ENCODE data around the gene SUCLA2. TPM values are rescaled to one million over a fixed set of nuclear protein-coding genes. Genes with fewer than 3 reads are reported as not detected.

Gene SUCLA2
- total and polyA plus RNA-seq, 2 donors (not counting 1 experiment from before 2014, with no cell fraction given), result 15.9 to 33.7 TPM

GRCh38 chr13:47904891-47905290, 96.2 kb downstream of the SUCLA2 start:
- H3K9ac ChIP-seq (ENCODE audit: low read length), result no peak overlapping the region
- H3K4me1 ChIP-seq (ENCODE audit: control insufficient read depth in 2 of 2, insufficient read depth in 2 of 2, low read length in 2 of 2), result no peaks in the 10 kb centered on the region
- intact Hi-C loops (cut with micrococcal nuclease), result no loop called here
- ChIA-PET CTCF (interaction anchor here (0.7 kb wide), 1 partner anchor 944 kb away, joined by 3 read pairs; no protein-coding TSS in a partner anchor), POLR2A (no interaction called here)
- no peaks in the 10 kb centered on the region for H3K4me1 Mint-ChIP-seq
- H3K36me3 ChIP-seq (replicated peaks in 1 of 2; ENCODE audit: control extremely low read depth in 1 of 2, control insufficient read depth in 1 of 2, extremely low read depth in 1 of 2, insufficient read depth in 2 of 2, low read length in 1 of 2), result no peaks in the 10 kb centered on the region
- no peak for DNase-seq
- ATAC-seq (ENCODE audit: low read depth), result no peak
- H3K9me3 ChIP-seq (ENCODE audit: control extremely low read depth in 1 of 3, control insufficient read depth in 2 of 3, insufficient read depth in 1 of 3, low read length in 2 of 3), result peaks cover 0 to 7% (median 2%) of the 10 kb centered on the region in 3 donors
- no peaks in the 10 kb centered on the region for H3K9me3 Mint-ChIP-seq (ENCODE audit: insufficient read depth)
- H3K4me3 ChIP-seq (ENCODE audit: control extremely low read depth in 1 of 5, extremely low read depth in 1 of 5, insufficient read depth in 1 of 5, low read depth in 2 of 5, low read length in 4 of 5), result no peak overlapping the region
- H4K20me1 ChIP-seq (ENCODE audit: control insufficient read depth, insufficient read depth, low read length, poor library complexity, severe bottlenecking), result no peaks in the 10 kb centered on the region
- H2AFZ ChIP-seq (ENCODE audit: insufficient read depth, low read depth, low read length, poor library complexity, severe bottlenecking), result no peak overlapping the region
- no peaks in the 10 kb centered on the region for H3K27me3 ChIP-seq (replicated peaks in 1 of 4; ENCODE audit: control extremely low read depth in 1 of 4, control insufficient read depth in 3 of 4, insufficient read depth in 4 of 4, low read length in 3 of 4)
- TF ChIP-seq EZH2 (IDR thresholded peaks at IDR 0.05; ENCODE audit: borderline replicate concordance, insufficient read depth, low read depth, low read length, poor library complexity, severe bottlenecking), result no peak
- TF ChIP-seq CTCF (IDR thresholded peaks at IDR 0.05), result no peak
- no peaks in the 10 kb centered on the region for H3K27me3 Mint-ChIP-seq
- no peaks in the 10 kb centered on the region for H3K79me2 ChIP-seq (ENCODE audit: control insufficient read depth, insufficient read depth, low read length)
- no peak overlapping the region for H3K4me2 ChIP-seq (replicated peaks; ENCODE audit: low read depth, low read length, poor library complexity, severe bottlenecking)
- no CpG with 5 or more reads among the region's 1 CpG for WGBS (ENCODE audit: insufficient coverage)
- no peak overlapping the region for H3K4me3 Mint-ChIP-seq
- H3K27ac ChIP-seq (ENCODE audit: low read length in 2 of 2), result no peak overlapping the region
- no peak overlapping the region for H3K27ac Mint-ChIP-seq

DNA sequence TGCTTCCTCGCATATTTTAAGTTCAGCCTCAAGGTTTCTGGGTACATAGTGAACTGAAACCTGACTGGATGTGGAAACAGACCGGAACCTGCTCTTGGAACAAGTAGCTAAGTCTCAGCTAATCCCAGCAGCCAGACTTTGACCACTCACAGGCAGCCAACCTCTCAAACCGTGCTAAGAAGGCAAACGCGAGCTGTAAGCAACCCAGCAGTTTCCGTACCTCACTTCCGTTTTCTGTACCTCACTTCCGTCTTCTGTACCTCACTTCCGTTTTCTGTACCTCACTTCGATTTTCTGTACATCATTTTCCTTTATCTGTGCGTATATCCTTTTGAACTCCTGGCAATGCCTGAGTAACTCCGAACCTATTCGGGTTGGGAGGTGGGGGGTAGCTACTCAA, 96.8 kb downstream of the SUCLA2 start:
- no peak overlapping the region for H2AFZ ChIP-seq (ENCODE audit: insufficient read depth, low read depth, low read length, poor library complexity, severe bottlenecking)
- Mint-ChIP-seq H3K4me3 (peak overlapping the region; percentile 35), H3K27me3 (no peaks in the 10 kb centered on the region), H3K27ac (no peak overlapping the region), H3K4me1 (no peaks in the 10 kb centered on the region), H3K9me3 (ENCODE audit: insufficient read depth) (no peaks in the 10 kb centered on the region)
- intact Hi-C loops (cut with micrococcal nuclease), result no loop called here
- H3K4me1 ChIP-seq (ENCODE audit: control insufficient read depth in 2 of 2, insufficient read depth in 2 of 2, low read length in 2 of 2), result no peaks in the 10 kb centered on the region
- no peak overlapping the region for H3K4me2 ChIP-seq (replicated peaks; ENCODE audit: low read depth, low read length, poor library complexity, severe bottlenecking)
- TF ChIP-seq EZH2 (IDR thresholded peaks at IDR 0.05; ENCODE audit: borderline replicate concordance, insufficient read depth, low read depth, low read length, poor library complexity, severe bottlenecking) (no peak), CTCF (IDR thresholded peaks at IDR 0.05) (no peak)
- peak; percentile 15 for DNase-seq
- H3K27me3 ChIP-seq (replicated peaks in 1 of 4; ENCODE audit: control extremely low read depth in 1 of 4, control insufficient read depth in 3 of 4, insufficient read depth in 4 of 4, low read length in 3 of 4), result no peaks in the 10 kb centered on the region
- CTCF ChIA-PET, result interaction anchor here (0.7 kb wide), 1 partner anchor 943 kb away, joined by 3 read pairs; no protein-coding TSS in a partner anchor
- POLR2A ChIA-PET, result no interaction called here
- peak overlapping the region in 2 of 5 experiments; percentile 21 to 35 for H3K4me3 ChIP-seq (ENCODE audit: control extremely low read depth in 1 of 5, extremely low read depth in 1 of 5, insufficient read depth in 1 of 5, low read depth in 2 of 5, low read length in 4 of 5)
- 93% methylated on average over 11 of the region's 13 CpGs for WGBS (ENCODE audit: insufficient coverage)
- peaks cover 0 to 7% (median 2%) of the 10 kb centered on the region in 3 donors for H3K9me3 ChIP-seq (ENCODE audit: control extremely low read depth in 1 of 3, control insufficient read depth in 2 of 3, insufficient read depth in 1 of 3, low read length in 2 of 3)
- peak overlapping the region; percentile 6 for H3K9ac ChIP-seq (ENCODE audit: low read length)
- no peaks in the 10 kb centered on the region for H3K79me2 ChIP-seq (ENCODE audit: control insufficient read depth, insufficient read depth, low read length)
- H4K20me1 ChIP-seq (ENCODE audit: control insufficient read depth, insufficient read depth, low read length, poor library complexity, severe bottlenecking), result no peaks in the 10 kb centered on the region
- H3K36me3 ChIP-seq (replicated peaks in 1 of 2; ENCODE audit: control extremely low read depth in 1 of 2, control insufficient read depth in 1 of 2, extremely low read depth in 1 of 2, insufficient read depth in 2 of 2, low read length in 1 of 2), result no peaks in the 10 kb centered on the region
- ATAC-seq (ENCODE audit: low read depth), result no peak
- no peak overlapping the region for H3K27ac ChIP-seq (ENCODE audit: low read length in 2 of 2)
